AG04450 (cell line): ENCODE results near the gene PHAF1. TPM values are rescaled to one million over a fixed set of nuclear protein-coding genes. Genes with fewer than 3 reads are reported as not detected.

Source experiments
- CTCF ChIA-PET: fragments of 300-600, 350-600 bp; formaldehyde crosslinking; extraction: SDS; loops from one replicate; lab custom pipeline; 2022; ENCODE audit warnings: antibody characterized with exemption, inconsistent platforms; lab: Charles Lee
- POLR2A ChIA-PET: fragments of 350-600 bp; formaldehyde crosslinking; extraction: SDS; loops from one replicate; lab custom pipeline; 2021; ENCODE audit warnings: antibody characterized with exemption, inconsistent platforms; lab: Yijun Ruan, JAX
- DNase-seq: peaks from one replicate; pipeline ENCODE4 v3.0.0-alpha.2; 2011; ENCODE audit warnings: low read depth, low spot score
- H3K27ac ChIP-seq: one replicate; pipeline ENCODE4 v1.5.1; 2012; ENCODE audit warnings: low read depth, low read length, control low read depth
- H3K27me3 ChIP-seq: one replicate; pipeline ENCODE4 v1.6.0; 2012; ENCODE audit warnings: low read length; ENCODE audit not compliant: control insufficient read depth, insufficient read depth
- H3K4me3 ChIP-seq: 2 replicates; pipeline ENCODE4 v1.5.1; 2011; ENCODE audit warnings: mild to moderate bottlenecking, low read depth, low read length, control low read depth
- H3K9me3 ChIP-seq: 2 replicates; pipeline ENCODE4 v1.5.1; 2012; ENCODE audit warnings: low read length; ENCODE audit not compliant: control insufficient read depth, insufficient read depth
- CTCF ChIP-seq: IDR thresholded peaks from 2 replicates; pipeline ENCODE4 v1.5.1; 2011; ENCODE audit warnings: low read depth, low read length, control low read depth, inconsistent platforms
- polyA plus RNA-seq: library from polyadenylated mRNA; depleted of rRNA; stranded (reverse); fragments of >200 nt; gene quantifications from 2 replicates; pipeline ENCODE4 v1.2.3, GENCODE V29; 2011

Gene PHAF1
- polyA plus RNA-seq, 1 experiment: 26.1 TPM

- Histone ChIP-seq H3K27me3 (no peaks in the 10 kb centered on the region), H3K4me3 (no peak overlapping the region), H3K9me3 (no peaks in the 10 kb centered on the region; the same call in 1 of the 2 replicates), H3K27ac (no peak overlapping the region)
- no peak for DNase-seq
- no peak for TF ChIP-seq CTCF
- ChIA-PET CTCF (interaction anchor here (1.5 to 2.6 kb wide), 2 partner anchors 10 to 13 kb away, joined by 3 to 15 read pairs; no protein-coding TSS in a partner anchor), POLR2A (interaction anchor here (2.7 kb wide), 1 partner anchor 9 kb away, joined by 13 read pairs; the partner anchor contains the start of gene B3GNT9)
Observed at GRCh38 chr16:67142342-67142741, 32.6 kb downstream of the PHAF1 start.

- no peaks in the 10 kb centered on the region for H3K27me3 ChIP-seq
- POLR2A ChIA-PET: no interaction called here
- TF ChIP-seq CTCF: no peak
- H3K27ac ChIP-seq: no peak overlapping the region
- CTCF ChIA-PET: interaction anchor here (1.2 kb wide), 1 partner anchor 10 kb away, joined by 3 read pairs; no protein-coding TSS in a partner anchor
- peaks cover 6% of the 10 kb centered on the region for H3K9me3 ChIP-seq
- H3K4me3 ChIP-seq: no peak overlapping the region
- no peak for DNase-seq
Observed at GRCh38 chr16:67144943-67145342, 35.2 kb downstream of the PHAF1 start.

- Histone ChIP-seq H3K27me3 (no peaks in the 10 kb centered on the region), H3K9me3 (peaks cover 6% of the 10 kb centered on the region), H3K4me3 (no peak overlapping the region), H3K27ac (peak overlapping the region; percentile 11)
- DNase-seq: no peak
- ChIA-PET CTCF (interaction anchor here (1.8 kb wide), 1 partner anchor 9 kb away, joined by 4 read pairs; no protein-coding TSS in a partner anchor), POLR2A (no interaction called here)
- no peak for TF ChIP-seq CTCF
Observed at GRCh38 chr16:67145746-67146145, 36.0 kb downstream of the PHAF1 start.

GRCh38 chr16:67146523-67147357 is 37.0 kb downstream of the PHAF1 start:
- H3K27me3 ChIP-seq: no peaks in the 10 kb centered on the region
- POLR2A ChIA-PET: no interaction called here
- 0 out of 2 replicates have a peak, but pooled peaks have one; percentile 3 for TF ChIP-seq CTCF
- DNase-seq: no peak
- CTCF ChIA-PET: interaction anchor here (1.8 kb wide), 1 partner anchor 8 kb away, joined by 4 read pairs; no protein-coding TSS in a partner anchor
- H3K4me3 ChIP-seq: no peak overlapping the region
- H3K9me3 ChIP-seq: peaks cover 6% of the 10 kb centered on the region
- H3K27ac ChIP-seq: peak overlapping the region; percentile 11
